Activated CD8-positive, alpha-beta memory T cell treated with anti-CD3 and anti-CD28 coated beads, Interleukin-2, amount 50 U/mL, for 48 hours (primary cell): ENCODE measurements around the gene COMMD4.
A peak's percentile ranks its signal among the peaks of the same experiment; 100 is the strongest.
"Not testable (repeated sequence)": the region's sequence is repeated elsewhere in the genome, so short reads cannot be mapped to it uniquely, and the experiment has no call there.

Source experiments
- DNase-seq: peaks from one replicate; pipeline ENCODE4 v3.0.0-alpha.2; 2020

COMMD4 gene

GRCh38 chr15:75335705-75336355, at the start of gene COMMD4:
Gene COMMD4, plus strand, starts transcription at chr15:75336063. Its CDS starts 27 bp downstream, at chr15:75336090.
- peak; percentile 96 for DNase-seq

- not testable (repeated sequence) for DNase-seq
Observed at GRCh38 chr15:75293660-75294059, 42.2 kb upstream of the COMMD4 start.

- DNase-seq, result not testable (repeated sequence)
Observed at GRCh38 chr15:75298541-75299310, 37.1 kb upstream of the COMMD4 start.

DNA sequence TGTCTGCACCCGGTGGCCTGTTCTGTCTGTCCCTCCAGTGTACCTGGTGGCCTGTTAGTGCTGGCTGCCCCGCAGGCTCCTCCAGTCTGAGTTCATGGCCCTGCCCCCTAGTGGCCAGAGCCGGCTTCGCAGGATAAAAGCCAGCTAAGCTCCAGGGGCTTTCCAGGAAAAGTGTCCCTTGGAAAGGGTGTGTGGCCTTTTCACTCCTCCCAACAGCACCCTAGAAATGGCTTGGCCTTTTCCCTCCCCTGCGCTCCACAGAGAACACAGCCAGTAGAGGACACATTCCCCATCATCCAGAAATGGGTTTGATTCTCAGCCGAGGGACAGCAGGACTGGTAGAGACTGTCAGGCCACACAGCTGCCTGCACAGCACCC, 36.6 kb upstream of the COMMD4 start:
- DNase-seq, result peak; percentile 81

GRCh38 chr15:75300026-75300425, 35.8 kb upstream of the COMMD4 start:
- not testable (repeated sequence) for DNase-seq

GRCh38 chr15:75302318-75302717, 33.5 kb upstream of the COMMD4 start:
- no peak for DNase-seq

DNA sequence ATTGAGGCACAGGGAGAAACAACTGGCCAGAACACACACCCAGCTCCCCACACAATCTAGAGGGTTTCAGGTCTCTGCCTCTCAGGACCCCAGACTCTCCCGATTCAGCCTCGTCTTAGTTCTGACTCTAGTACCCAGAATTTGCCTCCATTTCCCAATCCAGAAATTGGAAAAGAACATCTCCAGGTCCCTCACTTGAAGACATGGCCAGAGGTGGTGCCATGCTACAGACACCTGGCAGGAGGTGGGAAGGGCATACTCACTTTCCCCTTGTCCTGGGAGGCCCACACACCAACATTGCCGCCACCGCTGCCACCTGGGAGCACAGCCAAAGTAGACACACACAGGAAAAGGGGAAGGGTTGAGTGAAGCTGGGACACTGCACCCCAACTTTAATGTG, 33.1 kb upstream of the COMMD4 start:
- DNase-seq, result not testable (repeated sequence)

DNA sequence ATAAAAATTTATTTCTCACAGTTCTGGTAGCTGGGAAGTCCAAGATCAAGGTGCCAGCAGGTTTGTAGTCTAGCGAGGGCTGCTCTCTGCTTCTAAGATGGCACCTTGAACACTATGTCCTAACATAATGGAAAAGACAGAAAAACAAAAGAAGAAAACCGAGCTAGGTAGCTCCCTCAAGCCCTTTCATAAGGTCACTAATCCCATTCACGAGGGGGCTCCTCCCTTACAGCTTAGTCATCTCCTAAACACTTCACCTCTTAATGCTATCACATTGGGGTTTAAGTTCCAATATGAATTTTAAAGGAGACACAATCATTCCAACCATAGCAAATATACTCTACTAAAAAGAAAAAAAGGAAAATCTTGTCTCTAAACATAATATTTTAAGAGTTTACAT, 29.7 kb upstream of the COMMD4 start:
- DNase-seq, result no peak

DNA sequence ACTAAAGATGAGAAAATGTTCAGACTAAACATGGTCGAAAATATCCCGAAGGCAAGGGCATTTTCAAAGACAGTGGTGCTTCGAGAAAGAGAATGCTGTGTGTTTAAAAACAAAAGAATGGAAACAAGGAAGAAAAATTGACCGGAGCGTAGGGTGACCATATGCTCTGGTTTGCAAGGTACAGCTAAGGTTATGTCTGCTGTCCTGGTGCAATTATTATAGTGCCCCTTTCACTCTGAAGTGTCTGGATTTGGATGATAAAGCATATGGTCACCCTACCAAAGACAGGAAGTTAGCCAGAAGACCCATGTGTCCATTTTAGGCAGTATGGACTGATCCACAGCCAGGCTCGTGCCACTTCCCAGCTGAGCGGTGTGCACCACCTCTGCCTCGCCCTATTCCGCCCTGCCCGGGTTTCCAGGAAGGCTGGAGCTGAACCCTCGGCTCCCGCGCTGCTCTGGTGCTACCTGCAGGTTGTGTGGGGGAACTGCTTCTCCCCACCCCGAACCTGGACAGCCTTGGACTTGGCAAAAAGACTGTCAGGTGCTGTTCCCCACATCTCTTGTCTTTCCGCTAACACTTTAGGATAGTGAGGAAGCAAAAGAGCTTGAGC, 28.0 kb upstream of the COMMD4 start:
- DNase-seq, result no peak

DNA sequence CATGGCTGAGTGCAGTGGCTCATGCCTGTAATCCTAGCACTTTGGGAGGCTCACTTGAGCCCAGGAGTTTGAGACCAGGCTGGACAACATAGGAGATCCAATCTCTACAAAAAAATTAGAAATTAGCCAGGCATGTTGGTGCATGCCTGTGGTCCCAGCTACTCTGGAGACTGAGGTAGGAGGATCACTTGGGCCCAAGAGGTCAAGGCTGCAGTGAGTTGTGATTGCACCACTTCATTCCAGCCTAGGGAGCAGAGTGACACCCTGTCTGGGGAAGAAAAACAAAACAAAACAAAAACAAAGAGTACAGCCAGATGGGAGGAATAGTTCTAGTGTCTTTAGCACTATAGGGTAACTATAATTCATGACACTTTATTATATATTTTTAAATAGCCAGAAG, 26.2 kb upstream of the COMMD4 start:
- no peak for DNase-seq

DNA sequence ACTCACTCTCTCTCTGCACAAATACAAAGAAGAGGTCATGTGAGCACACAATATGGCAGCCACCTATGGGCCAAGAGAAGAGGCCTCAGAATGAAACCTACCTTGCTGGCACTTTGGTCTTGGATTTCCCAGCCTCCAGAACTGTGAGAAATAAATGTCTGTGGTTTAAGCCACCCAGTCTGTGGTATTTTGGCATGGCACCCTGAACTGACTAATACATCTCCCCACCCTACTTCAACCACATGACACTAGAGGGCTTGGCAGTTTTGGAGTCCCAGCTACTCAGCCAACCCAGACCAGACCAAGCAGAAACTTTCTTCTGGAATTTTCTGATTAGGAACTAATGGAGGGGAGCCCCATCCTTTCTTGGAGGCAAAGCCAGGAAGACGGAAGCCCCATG, 23.3 kb upstream of the COMMD4 start:
- DNase-seq, result not testable (repeated sequence)

DNA sequence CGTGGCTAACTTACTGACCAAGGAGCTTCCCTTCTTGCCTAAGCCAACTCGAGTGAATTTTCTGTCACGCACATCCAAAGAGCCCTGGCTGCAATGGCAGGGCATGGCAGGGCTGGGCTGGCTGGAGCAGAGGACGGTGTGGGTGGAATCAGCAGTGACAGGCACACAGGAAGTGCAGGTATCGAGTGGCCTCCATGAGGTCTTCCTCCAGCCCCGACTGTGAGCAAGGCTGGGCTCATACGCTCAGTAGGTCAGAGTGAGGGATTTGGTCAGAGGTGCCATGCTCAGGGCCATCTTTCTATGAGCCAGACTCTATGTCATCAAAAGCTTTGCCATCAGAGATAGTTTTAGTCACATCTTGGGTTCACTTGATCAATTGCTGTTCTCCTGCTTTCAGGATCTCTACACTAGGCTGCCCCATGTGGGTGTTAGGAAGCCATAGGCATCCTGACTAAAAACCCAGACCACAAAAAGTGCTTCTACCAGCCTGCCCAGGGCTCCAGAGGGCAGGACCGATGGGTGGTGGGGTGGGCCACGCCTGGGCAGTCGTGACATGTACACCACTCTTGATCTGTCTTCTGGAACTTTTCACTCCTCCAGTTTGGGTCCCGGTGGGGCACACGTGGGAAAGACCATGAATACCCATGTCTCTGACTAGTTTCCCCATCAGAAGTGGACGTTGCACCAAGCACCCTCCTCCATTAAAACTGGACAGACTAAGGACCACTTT, 22.6 kb upstream of the COMMD4 start:
- DNase-seq, result no peak

DNA sequence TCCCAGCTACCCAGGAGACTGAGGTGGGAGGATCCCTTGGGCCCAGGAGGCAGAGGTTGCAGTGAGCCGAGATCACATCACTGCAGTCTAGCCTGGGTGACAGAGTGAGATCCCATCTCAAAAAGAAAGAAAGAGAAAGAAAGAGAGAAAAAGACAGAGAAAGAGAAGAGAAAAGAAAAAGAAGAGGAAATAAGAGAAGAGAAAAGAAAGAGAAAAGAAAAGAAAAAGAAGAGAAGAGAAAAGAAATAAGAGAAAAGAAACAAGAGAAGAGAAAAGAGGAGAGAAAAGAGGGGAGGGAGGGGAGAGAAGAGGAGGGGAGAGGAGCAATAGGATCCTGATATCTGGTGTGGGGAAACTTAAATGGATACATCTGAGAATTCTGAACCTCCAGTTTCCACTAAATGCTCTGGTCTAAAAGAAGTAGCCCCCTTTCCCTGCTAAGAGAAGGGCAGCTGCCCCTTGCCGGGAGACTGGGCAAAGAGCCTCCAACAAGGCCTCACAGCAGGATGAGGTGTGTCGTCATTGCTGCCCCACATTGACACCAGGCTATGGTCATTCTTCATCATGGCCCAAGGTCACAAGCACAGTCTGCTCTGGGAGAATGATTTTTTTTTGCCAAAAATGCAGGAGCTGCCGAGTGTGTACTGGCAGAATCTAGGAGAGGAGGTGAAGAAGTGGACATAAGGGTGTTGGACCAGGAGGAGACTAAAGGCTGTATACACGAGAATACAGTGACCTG, 21.1 kb upstream of the COMMD4 start:
- DNase-seq, result no peak

GRCh38 chr15:75319231-75319897, 16.5 kb upstream of the COMMD4 start:
- DNase-seq, result not testable (repeated sequence)

- DNase-seq, result no peak
Observed at GRCh38 chr15:75321711-75322110, 14.2 kb upstream of the COMMD4 start.

DNA sequence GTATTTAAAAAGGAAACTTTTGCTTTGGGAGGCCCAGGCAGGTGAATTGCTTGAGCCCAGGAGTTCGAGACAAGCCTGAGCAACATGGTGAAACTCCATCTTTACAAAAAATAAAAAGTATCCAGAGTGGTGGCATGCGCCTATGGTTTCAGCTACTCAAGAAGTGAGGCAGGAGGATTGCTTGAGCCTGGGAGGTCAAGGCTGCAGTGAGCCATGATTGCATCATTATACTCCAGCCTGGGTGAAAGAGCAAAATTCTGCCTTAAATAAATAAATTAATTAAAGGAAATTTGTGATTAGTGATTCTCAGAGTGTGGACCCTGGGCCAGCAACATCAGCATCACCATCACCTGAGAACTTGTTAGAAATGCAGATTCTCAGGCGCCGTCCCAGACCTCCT, 9.9 kb upstream of the COMMD4 start:
- DNase-seq, result no peak

DNA sequence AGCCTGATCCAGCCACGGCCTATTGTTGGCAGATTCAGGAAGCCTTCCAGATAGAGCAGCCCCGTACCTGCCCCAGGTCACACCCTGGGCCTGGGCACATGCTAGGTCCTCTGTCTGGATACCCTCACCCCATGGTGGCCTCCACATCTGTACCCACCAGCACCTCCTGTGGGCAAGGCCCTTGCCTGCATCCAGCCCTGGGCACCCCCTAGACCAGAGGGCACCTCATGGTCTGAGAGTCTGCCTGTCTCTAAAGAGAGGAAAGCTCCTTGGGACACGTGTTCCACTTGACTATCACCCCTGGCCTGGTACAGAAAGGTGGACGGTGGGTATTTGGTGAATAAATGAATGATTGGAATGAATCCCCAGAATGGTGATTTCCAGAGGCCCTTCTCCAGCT, 8.9 kb upstream of the COMMD4 start:
- DNase-seq, result no peak

GRCh38 chr15:75327491-75327890, 8.4 kb upstream of the COMMD4 start:
- no peak for DNase-seq

DNA sequence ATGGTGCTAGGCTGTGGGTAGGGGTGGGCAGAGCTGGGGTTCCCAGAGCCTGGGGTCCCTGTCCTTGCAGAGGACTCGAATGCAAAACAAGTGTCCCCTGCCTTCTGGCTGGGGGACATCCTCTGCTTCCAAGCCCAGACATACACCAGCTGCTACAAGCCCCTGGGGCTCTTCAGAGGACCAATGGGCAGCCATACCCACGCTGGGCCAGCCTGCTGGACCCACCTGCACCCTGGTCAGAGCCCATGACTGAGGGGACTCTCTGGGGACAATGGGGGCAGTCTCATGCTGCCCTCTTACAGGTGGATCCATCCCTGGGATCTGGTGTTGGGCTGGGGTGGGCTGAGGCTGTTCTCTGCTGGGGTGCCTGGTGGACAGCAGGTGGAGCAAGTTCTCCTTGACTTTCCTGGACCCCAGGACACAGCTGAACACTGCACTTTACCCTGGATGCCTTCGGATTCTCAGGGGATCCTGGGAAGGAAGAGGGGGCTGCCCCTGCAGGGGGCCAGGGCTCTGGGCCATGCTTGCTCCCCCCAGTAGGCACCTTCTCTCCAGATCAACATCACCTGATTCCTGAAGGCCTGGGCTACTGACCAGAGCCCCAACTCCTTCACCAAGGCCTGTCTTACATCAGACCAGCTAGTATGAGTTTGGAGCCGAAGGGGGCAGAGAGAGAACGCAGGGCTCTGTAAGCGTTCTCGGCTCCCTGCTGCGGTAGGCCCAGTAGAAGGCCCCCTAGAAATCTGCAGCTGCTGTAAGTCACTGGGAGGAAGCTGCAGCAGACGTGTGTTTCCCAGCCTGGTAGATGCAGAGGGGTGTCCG, 7.2 kb upstream of the COMMD4 start:
- no peak for DNase-seq

GRCh38 chr15:75329571-75329970, 6.3 kb upstream of the COMMD4 start:
- DNase-seq, result no peak

DNA sequence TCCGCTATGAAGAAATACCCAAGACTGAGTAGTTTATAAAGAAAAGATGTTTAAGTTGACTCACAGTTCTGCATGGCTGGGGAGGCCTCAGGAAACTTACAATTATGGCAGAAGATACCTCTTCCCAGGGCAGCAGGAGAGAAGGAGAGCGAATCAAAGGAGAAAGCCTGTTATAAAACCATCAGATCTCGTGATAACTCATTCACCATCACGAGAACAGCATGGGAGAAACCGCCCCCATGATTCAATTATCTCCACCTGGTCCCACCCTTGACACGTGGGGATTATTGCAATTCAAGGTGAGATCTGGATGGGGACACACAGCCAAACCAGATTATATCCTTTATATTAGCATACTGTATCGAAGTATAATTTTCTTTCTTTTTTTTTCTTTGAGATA, 3.8 kb upstream of the COMMD4 start:
- DNase-seq, result not testable (repeated sequence)
